Psoas muscle (tissue), 8 donors: ENCODE measurements around the gene RBM19. TPM values are rescaled to one million over a fixed set of nuclear protein-coding genes. Genes with fewer than 3 reads are reported as not detected.

Experiments
- ATAC-seq, 4 donors: fragments of 200-7000 bp; cut with Tn5 transposase; one replicate each; pipeline ENCODE4 v1.9.1; 2020; ENCODE audit warnings: moderate library complexity in 3 of 4, mild to moderate bottlenecking in 2 of 4
- DNase-seq, 2 donors: peaks; one replicate each; pipeline ENCODE4 v3.0.0-alpha.2; 2020
- H3K27ac ChIP-seq: fragments of 200-600 bp; one replicate; pipeline ENCODE4 v1.8.0; 2022
- H3K27me3 ChIP-seq, 3 donors: fragments of 200-600 bp in 1 of 3; one replicate each; pipeline versions ENCODE4 v1.6.1 to v1.8.0; 2013 to 2022; ENCODE audit warnings: low read length in 2 of 3, mild to moderate bottlenecking in 2 of 3, moderate library complexity in 1 of 3; ENCODE audit not compliant: insufficient read depth in 3 of 3
- H3K36me3 ChIP-seq, 2 donors: fragments of 200-600 bp in 1 of 2; one replicate each; pipeline versions ENCODE4 v1.6.1 to v1.8.0; 2013 to 2022; ENCODE audit warnings: low read depth in 1 of 2, mild to moderate bottlenecking in 1 of 2, moderate library complexity in 1 of 2; ENCODE audit not compliant: insufficient read depth in 1 of 2
- H3K4me1 ChIP-seq: fragments of 200-600 bp; one replicate; pipeline ENCODE4 v1.8.0; 2022
- H3K4me3 ChIP-seq: fragments of 200-600 bp; one replicate; pipeline ENCODE4 v1.8.0; 2022; ENCODE audit warnings: mild to moderate bottlenecking
- H3K9me3 ChIP-seq: fragments of 200-600 bp; one replicate; pipeline ENCODE4 v1.8.0; 2022
- WGBS, 3 donors: extraction: QIAGEN DNeasy Blood & Tissue Kit; methylation state at CpG; one replicate each; pipeline versions ENCODE4 v1.1.6 to v1.1.7; 2013; 5-methylcytosine and 5-hydroxymethylcytosine counted together
- intact Hi-C, 2 donors: fragments of 100-400 bp; cut with DNase I; formaldehyde crosslinking; loops; one replicate each; pipeline versions ENCODE4 v1.11.0 to v1.14.2; 2022
- polyA plus RNA-seq, 3 donors: library from polyadenylated mRNA; stranded (reverse); fragments of 200-250 nt; gene quantifications; one replicate each; pipeline ENCODE4 v1.2.3, GENCODE V29; 2013
- total RNA-seq, 4 donors: library from RNA; stranded (reverse); fragmentation: NEBNext Ultra II Directional in 2 of 4; extraction: Animal tissue kit (Norgen Biotek cat#: 25700) in 2 of 4; gene quantifications; one replicate each; pipeline versions ENCODE4 v1.2.1 to v1.2.4, GENCODE V29; 2021 to 2023
- TF ChIP-seq, protein P1 (sequence below): fragments of 200-600 bp; IDR thresholded peaks from one replicate; pipeline ENCODE4 v1.8.0; 2022; ENCODE audit warnings: antibody characterized with exemption
- donor health status: healthy with polysubstance abuse.
- donor health status: DM: no; HTN: no; CAD: no; lungs with moderate emphysema.
- donor health status: Bipolar disorder and iron deficiency.
- donor health status: healthy.
- donor health status: DM: yes; HTN: yes; CAD: no.
- donor health status: DM: no; HTN: no; CAD: no.
- donor health status: DM: no; HTN: no; CAD: no.
- donor health status: DM: yes; HTN: yes; CAD: no.

RBM19 gene
- total and polyA plus RNA-seq, 7 donors, result 14.2 to 59.4 (median 25.7) TPM

DNA sequence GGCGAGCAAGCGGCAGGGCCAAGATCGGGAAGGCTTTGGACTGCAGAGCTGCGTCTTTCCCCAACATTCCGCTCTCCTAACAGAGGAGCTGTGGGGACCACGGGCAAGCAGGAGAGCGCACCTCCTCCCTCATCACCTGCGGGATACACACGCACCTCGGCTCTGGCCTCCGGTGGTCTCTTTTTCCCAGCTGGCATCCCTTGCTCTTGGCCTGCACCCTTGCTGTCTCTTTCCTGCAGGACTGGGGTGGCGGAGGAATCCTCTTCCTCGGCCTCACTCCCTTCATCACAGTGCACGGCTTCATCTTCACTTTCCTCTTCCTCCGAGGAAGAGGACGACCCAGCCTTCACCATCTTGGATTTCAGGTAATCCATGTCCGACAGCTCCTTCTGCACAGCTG is 8.5 kb downstream of the RBM19 start:
- intact Hi-C loops, result no loop called here
- H3K9me3 ChIP-seq, result no peaks in the 10 kb centered on the region
- H3K36me3 ChIP-seq, result peaks cover 13 to 97% of the 10 kb centered on the region in 2 donors
- WGBS, 3 donors, result 84 to 94% (median 88%) methylated on average over 17 of the region's 17 CpGs
- DNase-seq, result no peak
- TF ChIP-seq, protein P1, sequence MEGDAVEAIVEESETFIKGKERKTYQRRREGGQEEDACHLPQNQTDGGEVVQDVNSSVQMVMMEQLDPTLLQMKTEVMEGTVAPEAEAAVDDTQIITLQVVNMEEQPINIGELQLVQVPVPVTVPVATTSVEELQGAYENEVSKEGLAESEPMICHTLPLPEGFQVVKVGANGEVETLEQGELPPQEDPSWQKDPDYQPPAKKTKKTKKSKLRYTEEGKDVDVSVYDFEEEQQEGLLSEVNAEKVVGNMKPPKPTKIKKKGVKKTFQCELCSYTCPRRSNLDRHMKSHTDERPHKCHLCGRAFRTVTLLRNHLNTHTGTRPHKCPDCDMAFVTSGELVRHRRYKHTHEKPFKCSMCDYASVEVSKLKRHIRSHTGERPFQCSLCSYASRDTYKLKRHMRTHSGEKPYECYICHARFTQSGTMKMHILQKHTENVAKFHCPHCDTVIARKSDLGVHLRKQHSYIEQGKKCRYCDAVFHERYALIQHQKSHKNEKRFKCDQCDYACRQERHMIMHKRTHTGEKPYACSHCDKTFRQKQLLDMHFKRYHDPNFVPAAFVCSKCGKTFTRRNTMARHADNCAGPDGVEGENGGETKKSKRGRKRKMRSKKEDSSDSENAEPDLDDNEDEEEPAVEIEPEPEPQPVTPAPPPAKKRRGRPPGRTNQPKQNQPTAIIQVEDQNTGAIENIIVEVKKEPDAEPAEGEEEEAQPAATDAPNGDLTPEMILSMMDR, result no peak
- H3K27ac ChIP-seq, result no peak overlapping the region
- no peak for ATAC-seq
- no peak overlapping the region for H3K4me3 ChIP-seq
- no peaks in the 10 kb centered on the region for H3K27me3 ChIP-seq
- no peaks in the 10 kb centered on the region for H3K4me1 ChIP-seq

DNA sequence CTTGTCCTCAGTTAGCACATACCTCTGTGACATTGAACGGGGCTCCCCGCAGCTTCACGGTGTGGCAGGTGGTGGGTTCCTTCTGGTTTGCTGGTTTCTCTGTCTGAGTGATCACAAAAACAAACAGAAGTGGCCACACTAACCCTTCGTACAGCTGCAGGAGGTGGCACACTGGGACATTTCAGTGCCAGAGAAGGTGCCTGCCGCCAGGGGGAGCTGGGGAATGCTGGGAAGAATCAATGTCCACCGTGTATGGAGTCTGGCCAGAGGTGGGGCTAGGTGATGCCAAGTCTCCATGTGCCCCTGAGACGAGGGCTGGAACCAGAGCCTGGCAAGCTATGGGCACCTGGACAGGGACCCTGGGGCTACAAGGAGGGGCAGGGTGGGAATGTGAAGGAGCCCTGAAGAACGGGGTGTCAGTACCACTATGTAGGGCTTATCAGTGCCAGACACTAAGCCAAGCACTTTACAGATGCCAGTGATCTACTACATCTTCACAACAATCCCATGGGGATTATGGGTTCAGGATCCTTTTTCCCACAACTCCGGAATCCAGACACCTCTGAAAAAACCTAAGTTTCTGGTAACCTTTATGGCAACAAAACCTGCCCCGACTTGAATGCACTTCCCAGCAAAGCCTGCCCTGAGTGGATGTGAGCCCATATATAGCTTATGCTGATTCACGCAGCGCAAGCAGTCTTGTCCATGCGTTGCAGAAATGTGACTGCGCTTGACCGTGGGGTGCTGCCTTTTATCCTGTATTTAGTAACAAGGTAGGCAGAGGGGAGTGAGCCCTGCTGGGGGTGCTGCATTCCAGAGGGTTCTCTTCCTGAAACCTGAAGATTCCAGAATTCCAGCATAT is 10.8 kb downstream of the RBM19 start:
- ATAC-seq (no peak), DNase-seq (no peak)
- TF ChIP-seq, protein P1, result no peak
- intact Hi-C loops, result no loop called here
- Histone ChIP-seq H3K27me3 (no peaks in the 10 kb centered on the region), H3K27ac (no peak overlapping the region), H3K4me3 (no peak overlapping the region), H3K36me3 (peaks cover 11 to 97% of the 10 kb centered on the region in 2 donors), H3K9me3 (no peaks in the 10 kb centered on the region), H3K4me1 (no peaks in the 10 kb centered on the region)
- 78 to 81% (median 79%) methylated on average over 15 of the region's 15 CpGs for WGBS, 3 donors

DNA sequence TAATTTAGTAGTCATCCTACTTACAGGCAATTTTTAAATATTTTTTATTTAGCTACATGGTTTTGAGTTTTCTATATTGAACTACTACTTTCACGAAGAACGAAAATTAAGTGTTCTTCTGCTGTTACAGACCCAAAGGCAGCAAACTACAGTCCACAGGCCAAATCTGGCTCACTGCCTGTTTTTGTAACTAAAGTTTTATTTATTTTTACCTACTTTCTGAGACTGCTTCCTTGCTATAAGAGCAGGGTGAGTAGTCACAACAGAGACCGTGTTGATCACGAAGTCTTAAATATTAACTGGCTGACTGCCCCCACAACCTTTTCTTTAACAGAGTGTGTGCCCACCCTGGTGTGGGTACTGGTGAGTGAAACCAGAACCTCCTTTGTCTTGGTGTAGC is 11.6 kb downstream of the RBM19 start:
- TF ChIP-seq, protein P1, result no peak

DNA sequence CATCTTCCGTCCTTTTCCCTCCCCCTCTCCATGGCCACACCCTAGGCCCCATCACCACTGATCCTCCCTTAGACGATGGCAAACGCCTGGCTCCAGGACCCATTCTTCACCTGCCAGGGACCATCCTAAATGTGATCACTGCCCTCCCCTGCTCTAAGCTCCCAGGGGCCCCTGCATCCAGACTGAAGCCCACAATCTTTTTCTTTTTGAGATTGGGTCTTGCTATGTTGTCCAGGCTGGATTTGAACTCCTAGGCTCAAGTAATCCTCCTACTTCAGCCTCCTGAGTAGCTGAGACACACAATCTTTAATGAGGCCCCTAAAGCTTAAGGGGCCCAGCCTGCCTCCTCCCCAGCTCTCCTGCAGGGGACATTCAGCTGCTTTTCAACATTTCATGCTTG is 15.3 kb downstream of the RBM19 start:
- DNase-seq (no peak), ATAC-seq (no peak)
- 89 to 94% (median 91%) methylated on average over 3 of the region's 3 CpGs for WGBS, 3 donors
- intact Hi-C loops, result no loop called here
- Histone ChIP-seq H3K27me3 (no peaks in the 10 kb centered on the region), H3K4me3 (no peak overlapping the region), H3K36me3 (peaks cover 12 to 98% of the 10 kb centered on the region in 2 donors), H3K27ac (no peak overlapping the region), H3K4me1 (no peaks in the 10 kb centered on the region), H3K9me3 (no peaks in the 10 kb centered on the region)
- TF ChIP-seq, protein P1, result no peak

More for the DNA sequence above, 11.6 kb downstream of the RBM19 start:
- DNase-seq (no peak), ATAC-seq (no peak)
- H3K36me3 ChIP-seq, result peaks cover 5 to 97% of the 10 kb centered on the region in 2 donors
- no peaks in the 10 kb centered on the region for H3K27me3 ChIP-seq
- H3K4me1 ChIP-seq, result no peaks in the 10 kb centered on the region
- intact Hi-C loops, result no loop called here
- no peak overlapping the region for H3K27ac ChIP-seq
- H3K9me3 ChIP-seq, result no peaks in the 10 kb centered on the region
- H3K4me3 ChIP-seq, result no peak overlapping the region
- WGBS, 3 donors, result 86 to 94% (median 94%) methylated on average over 4 of the region's 4 CpGs
